PFSK-1 (cell line): ENCODE measurements around the gene NOL4L.
A peak's percentile ranks its signal among the peaks of the same experiment; 100 is the strongest.

ENCODE experiments used
- FOXP2 ChIP-seq: optimal IDR thresholded peaks from 2 replicates; pipeline ENCODE3; 2011; ENCODE audit warnings: borderline replicate concordance, control low read depth, inconsistent platforms; ENCODE audit not compliant: insufficient read depth; ENCODE audit errors: extremely low read length, extremely low read depth
- POLR2AphosphoS5 ChIP-seq: IDR thresholded peaks from 2 replicates; pipeline ENCODE4 v1.6.1; 2012; ENCODE audit warnings: low read depth, mild to moderate bottlenecking, control low read depth, low read length, moderate library complexity
- REST ChIP-seq, 2 experiments: IDR thresholded peaks; 2 replicates each; pipeline versions ENCODE4 v1.6.1 to v1.8.0; 2011 to 2012; ENCODE audit warnings: low read depth in 2 of 2, low read length in 2 of 2, control low read depth in 1 of 2, inconsistent platforms in 1 of 2, mild to moderate bottlenecking in 1 of 2, moderate library complexity in 1 of 2; ENCODE audit not compliant: insufficient read depth in 1 of 2
- SIN3A ChIP-seq: IDR thresholded peaks from 2 replicates; pipeline ENCODE4 v1.6.1; 2012; ENCODE audit warnings: mild to moderate bottlenecking, low read length, moderate library complexity, borderline replicate concordance; ENCODE audit not compliant: insufficient read depth
- TAF1 ChIP-seq: IDR thresholded peaks from 2 replicates; pipeline ENCODE4 v1.6.1; 2012; ENCODE audit warnings: low read length, control low read depth, borderline replicate concordance; ENCODE audit not compliant: insufficient read depth

Gene NOL4L

GRCh38 chr20:32473231-32474008 is 111.7 kb downstream of the NOL4L start:
- no peak for TF ChIP-seq FOXP2
- TF ChIP-seq SIN3A = no peak
- no peak for TF ChIP-seq REST (IDR thresholded peaks at IDR 0.05; ENCODE audit: insufficient read depth in 1 of 2, low read depth in 2 of 2, low read length in 2 of 2)
- TF ChIP-seq POLR2AphosphoS5 = no peak
- TF ChIP-seq TAF1 = no peak

DNA sequence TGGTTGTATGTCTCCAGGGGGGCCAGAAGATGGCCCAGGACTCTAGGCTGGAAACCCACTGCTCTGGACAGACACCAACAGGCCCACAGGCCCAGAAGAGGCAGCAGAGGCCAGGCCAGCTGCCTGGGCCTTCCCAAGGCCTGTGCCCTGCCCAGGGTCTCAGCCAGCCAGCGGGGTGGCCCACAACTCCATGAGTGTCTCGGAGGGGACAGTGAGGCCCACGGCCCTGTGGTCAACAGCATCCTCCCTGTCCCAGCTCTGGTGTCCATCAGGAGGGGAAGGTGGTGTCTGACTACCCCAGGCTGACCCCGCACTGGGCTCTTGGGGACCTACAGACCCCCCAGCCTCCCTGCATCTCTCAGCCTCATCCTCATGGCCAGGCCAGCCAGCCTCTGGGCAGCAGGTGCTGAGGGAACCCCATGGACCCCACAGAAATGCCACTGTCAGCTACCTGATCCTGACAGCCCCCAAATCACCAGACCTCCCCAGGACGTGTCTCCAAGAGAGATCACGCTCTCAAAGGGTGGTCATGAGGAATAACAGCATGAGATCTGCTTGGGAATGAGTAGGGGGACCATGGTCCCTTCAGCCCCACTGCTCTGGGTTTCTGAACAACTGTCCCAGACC is 112.4 kb downstream of the NOL4L start:
- TF ChIP-seq POLR2AphosphoS5 (no peak), TAF1 (no peak), SIN3A (no peak), REST (IDR thresholded peaks at IDR 0.05; ENCODE audit: insufficient read depth in 1 of 2, low read depth in 2 of 2, low read length in 2 of 2) (no peak), FOXP2 (no peak)

GRCh38 chr20:32470940-32471339 is 114.2 kb downstream of the NOL4L start:
- no peak for TF ChIP-seq TAF1
- TF ChIP-seq SIN3A = no peak
- no peak for TF ChIP-seq FOXP2
- TF ChIP-seq REST (IDR thresholded peaks at IDR 0.05; ENCODE audit: insufficient read depth in 1 of 2, low read depth in 2 of 2, low read length in 2 of 2) = no peak
- TF ChIP-seq POLR2AphosphoS5 = no peak

DNA sequence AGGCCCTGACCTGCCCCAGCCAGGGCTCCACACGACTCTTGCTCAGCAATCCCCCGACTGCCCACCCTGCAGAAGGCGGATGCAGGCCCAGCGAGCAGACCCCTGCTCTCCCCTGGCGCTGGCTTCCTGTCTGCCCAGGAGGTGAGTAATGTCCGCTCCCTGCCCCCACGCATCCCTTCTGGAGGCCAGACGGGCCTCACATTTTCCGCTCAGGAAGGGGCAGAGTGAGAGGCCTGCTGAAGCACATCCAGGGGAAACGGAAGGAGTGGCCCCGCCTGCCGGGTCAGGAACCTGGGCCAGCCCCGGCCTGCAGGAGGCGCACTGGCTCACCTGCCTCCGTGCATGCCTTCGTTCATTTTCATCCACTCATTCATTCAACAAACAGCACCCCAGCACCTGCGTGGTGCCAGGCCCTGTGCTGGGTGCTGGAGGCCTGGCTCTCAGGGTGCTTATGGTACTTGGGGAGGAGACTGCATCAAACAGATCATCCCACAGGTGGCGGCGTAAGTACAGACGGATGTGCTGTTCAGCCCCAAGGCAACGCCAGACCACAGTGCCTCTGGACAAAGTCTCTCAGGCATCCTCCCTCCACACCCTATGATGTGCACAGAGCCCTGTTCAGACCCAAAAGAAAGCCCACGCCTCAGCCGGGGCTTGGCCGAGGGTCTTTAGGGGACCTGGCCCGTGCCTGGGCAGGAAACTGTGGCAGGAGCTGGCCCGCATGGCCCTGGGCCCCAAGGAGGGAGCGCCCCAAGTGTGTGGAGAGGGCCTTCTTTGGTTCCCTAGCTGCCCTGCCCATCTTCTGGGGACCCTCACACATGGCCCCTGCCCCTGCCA is 114.9 kb downstream of the NOL4L start:
- TF ChIP-seq POLR2AphosphoS5 = peak; percentile 85
- peak; percentile 53 to 69; a peak in 1 of 4 replicates for TF ChIP-seq REST (IDR thresholded peaks at IDR 0.05; ENCODE audit: insufficient read depth in 1 of 2, low read depth in 2 of 2, low read length in 2 of 2)
- no peak for TF ChIP-seq TAF1
- 0 out of 2 replicates have a peak, but pooled peaks have one; percentile 26 for TF ChIP-seq SIN3A
- no peak for TF ChIP-seq FOXP2
